Measurements from ENCODE around the gene UBE2L3.
"Not testable (repeated sequence)": the region's sequence is repeated elsewhere in the genome, so short reads cannot be mapped to it uniquely, and the experiment has no call there.

UBE2L3 gene

GRCh38 chr22:21603973-21604372 is 36.5 kb downstream of the UBE2L3 start:
- no peak for DNase-seq

GRCh38 chr22:21605887-21606564 is 38.5 kb downstream of the UBE2L3 start:
- no peak for DNase-seq

- no peak for DNase-seq
Measured at GRCh38 chr22:21606775-21607174, 39.3 kb downstream of the UBE2L3 start.

DNA sequence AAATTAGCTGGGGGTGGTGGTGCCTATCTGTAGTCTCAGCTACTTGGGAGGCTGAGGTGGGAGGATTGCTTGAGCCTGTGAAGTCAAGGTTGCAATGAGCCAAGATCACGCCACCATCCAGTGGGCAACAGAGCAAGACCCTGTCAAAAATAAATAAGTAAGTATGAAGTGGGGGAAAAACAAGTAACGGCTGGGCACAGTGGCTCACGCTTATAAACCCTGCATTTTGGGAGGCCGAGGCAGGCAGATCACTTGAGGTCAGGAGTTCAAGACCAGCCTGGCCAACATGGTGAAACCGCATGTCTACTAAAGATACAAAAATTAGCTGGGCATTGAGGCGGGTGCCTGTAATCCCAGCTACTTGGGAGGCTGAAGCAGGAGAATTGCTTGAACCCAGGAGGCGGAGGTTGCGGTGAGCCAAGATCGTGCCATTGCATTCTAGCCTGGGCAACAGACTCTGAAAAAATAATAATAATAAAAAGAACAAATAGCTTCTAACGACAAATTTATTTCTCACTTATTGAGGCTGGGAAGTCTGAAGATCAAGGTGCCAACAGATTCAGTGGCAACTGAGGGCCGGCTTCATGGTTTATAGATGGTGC is 42.1 kb downstream of the UBE2L3 start:
- not testable (repeated sequence) for DNase-seq

- no peak for DNase-seq
Measured at GRCh38 chr22:21611210-21611977, 43.9 kb downstream of the UBE2L3 start.

DNA sequence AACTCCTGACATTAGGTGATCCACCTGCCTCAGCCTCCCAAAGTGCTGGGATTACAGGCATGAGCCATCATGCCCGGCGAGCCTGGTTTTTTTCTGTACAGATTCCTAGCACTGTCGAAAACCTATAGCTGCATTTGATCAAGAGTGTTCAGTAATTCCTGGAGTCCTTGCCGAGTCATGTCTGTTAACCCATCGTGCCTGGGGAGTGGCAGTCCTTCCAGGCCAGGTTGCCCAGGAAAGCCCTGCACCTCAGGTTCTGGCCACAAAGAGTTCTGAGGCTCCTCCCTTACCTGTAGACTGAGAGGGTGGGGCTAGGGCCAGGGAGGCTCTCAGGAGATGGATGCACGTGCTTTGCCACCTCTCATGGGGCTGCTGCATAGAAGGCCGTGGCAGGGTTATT is 45.3 kb downstream of the UBE2L3 start:
- DNase-seq = no peak

DNA sequence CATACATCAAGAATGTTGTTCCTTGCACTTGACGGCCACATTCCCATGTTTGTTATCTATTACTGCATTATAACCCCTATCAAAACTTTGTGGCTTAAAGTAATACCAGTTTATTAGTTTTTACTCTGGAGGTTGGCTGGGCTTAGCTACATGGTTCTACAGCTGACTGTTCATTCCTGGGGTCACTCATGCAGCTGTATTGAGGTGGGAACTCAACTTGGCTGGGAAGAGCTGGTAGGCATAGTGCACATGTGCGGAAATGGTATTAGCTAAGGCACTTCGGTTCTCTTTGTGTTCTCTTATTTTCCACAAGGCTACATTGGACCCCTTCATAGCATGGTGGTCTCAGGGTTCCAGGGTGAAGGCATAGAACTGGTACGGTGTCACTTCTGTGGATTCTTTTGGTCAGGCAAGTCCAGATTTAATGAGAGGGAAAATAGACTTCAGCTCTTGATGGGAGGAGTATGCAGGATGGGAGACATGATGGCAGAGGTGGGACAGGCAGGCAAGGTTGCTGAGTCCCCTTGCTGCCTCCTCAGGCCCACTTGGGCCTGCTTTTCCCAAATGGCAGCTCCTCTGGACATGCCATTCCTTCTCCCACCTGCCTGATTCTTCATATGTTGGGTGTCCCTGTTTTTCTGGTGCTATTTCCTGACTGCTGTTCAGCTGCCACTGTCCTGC is 46.2 kb downstream of the UBE2L3 start:
- no peak for DNase-seq

DNA sequence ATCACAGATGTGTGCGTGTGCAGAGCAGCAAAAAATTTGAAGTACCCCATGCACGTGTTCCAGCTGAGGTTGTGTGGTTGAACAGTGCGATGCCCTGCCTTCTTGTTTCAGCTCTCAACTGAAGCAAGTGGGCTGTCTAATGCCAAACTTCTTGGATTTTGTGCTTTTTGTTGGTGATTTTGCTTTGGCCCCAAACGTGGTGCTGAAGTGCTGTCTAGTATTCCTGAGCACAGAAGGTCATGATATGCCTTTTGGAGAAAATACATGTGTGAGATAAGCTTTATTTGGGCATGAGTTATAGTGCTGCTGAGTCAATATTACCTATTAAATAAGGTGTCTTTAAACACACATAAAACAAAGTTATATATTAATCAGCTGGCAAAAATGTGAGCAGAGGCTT is 48.2 kb downstream of the UBE2L3 start:
- no peak for DNase-seq

DNA sequence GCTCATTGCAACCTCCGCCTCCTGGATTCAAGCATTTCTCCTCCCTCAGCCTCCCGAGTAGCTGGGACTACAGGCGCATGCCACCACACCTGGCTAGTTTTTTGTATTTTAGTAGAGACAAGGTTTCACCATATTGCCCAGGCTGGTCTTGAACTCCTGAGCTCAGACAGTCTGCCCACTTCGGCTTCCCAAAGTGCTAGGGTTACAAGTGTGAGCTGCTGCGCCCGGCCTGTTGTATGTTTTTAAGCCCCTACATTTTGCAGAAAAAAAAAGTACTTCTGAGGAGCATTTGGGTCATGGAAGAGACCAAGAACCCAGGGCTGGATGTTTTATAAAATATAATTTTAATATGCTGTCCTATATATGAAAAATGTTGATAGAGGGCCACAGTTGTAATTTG is 49.8 kb downstream of the UBE2L3 start:
- not testable (repeated sequence) for DNase-seq

DNA sequence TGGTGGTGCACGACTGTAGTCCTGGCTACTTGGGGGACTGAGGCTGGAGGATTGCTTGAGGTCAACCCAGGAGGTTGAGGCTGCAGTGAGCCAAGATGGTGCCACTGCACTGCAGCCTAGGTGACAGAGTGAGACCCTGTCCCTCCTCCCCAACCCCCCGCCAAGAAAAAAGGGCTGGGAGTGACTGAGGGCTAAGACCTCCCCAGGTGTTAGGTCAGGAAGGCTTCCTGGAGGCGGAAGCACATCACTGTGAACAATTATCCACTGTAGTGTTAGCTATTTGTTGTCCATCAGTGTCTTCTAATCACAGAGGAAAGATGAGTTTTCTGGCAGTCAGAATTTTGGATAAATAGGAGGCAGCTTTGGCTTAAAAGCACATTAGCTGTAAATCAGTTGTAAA is 53.5 kb downstream of the UBE2L3 start:
- no peak for DNase-seq

- no peak for DNase-seq
Measured at GRCh38 chr22:21622011-21622918, 54.8 kb downstream of the UBE2L3 start.

- DNase-seq = no peak
Measured at GRCh38 chr22:21622919-21623647, 55.6 kb downstream of the UBE2L3 start.

DNA sequence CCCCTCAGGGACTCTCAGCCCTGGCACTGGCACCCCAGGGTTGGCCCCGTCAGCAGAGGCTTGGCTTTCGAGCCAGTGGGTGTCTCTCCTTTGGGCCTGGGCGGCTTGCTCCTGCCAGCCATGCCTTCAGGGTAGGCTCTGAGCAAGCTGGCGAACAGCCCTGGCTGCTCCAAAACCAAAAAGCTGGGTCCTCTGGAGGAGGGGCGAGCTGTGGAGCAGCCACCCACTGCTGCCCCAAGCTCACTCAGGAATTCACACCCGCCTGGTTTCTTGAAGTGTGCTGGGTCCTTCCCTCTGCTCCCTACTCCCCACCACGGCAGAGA is 56.1 kb downstream of the UBE2L3 start:
- DNase-seq = no peak

DNA sequence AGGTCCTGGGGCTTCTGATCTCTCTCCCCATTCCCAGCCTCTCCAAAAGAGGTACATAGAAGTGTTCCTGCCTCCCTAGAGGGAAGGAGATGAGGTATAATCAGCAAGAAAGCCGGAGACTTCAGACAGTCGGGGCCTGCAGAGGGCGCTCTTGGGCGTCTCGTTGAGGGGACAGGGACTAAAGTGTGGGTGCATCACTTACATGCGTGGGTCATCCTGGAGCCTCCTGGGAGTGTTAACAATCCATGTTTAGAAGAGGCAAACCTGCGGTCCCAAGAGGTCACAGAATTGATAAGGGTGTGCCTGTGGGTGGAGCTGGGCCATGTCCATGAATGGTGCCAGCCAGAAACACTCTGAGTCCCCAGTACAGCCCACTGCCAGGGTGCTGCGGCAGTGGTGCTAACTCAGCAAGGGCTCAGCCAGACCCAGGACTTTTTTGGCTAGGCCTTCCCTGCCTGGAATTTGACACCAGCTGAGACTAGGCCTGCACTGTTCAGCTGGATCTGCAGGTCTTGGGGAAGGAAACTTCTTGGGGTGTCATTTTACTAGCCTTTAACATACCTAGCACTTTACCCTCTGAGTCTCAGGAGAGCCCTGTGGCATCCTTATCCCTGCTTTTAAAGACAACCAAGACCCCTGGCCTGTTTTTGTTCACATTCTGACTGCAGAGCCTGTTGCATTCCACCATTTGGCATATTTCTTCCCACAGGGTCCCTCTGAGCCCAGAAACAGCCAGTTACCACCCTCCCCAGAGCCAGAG is 56.8 kb downstream of the UBE2L3 start:
- peak; percentile 2 to 16 for DNase-seq

DNA sequence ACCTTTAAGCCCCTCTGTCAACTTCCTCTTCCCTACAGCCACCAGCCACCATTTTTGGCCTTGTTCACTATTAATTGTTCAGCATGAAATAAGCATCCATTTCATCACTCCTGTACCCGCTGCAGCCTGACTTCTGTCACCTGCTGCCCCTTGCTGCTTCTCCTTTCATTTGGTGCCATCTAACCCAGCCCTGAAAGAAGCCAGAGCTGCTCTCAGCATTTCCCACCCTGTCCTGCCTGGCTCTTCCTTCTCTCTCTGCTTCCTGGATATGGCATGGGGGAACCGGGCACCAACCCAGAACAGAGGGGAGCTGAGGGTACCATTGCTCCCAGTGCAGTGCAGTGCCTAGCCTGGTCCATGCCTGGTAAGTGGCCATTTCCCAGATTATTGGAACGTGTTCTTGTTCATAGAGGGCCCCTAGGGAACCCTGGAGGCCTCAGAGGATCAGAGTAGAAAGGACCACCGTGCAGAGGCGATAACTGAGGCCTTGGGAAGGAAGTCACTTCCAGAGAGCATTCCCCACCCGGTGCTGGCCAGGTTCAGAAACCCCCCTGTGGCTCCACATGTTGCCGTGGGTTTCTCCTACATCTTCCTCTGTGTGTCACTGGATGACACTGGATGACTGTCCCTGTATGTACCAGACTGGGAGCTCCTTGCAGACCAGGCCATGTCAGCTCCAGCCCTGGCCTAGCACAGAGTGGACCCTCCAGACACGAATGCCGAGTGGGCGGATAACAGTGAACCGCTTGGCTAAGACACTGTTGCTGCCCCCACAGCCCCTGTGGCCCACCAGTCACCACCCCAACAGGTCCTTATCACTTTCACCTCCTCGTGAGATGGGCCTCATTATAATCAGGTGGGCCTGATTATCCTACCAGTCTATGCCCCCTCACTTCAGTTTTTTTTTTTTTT is 57.6 kb downstream of the UBE2L3 start:
- DNase-seq = no peak

DNA sequence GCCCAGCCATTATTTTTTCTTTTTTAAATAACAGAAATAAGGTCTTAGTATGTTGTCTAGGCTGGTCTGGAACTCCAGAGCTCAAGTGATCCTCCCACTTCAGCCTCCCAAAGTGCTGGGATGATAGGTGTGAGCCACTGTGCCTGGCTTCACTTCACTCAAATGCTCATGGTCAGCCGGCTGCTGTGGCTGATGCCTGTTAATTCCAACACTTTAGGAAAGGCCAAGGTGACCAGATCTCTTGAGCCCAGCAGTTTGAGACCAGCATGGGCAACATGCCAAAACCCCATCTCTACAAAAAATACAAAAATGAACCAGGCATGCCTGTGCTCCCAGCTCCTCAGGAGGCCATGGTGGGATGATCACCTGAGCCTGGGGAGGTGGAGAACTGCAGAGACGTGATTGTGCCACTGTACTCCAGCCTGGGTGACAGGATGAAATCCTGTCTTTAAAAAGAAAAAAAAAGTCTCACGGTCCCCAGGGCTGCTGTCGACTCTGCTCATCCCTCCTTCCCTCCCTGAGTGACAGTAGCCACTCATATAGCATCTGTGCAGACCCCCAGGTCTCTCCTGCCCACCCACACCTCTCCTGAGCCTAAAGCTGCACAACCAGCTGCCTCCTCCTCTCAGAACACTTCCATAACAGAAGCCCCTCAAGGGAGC is 58.7 kb downstream of the UBE2L3 start:
- DNase-seq = no peak

DNA sequence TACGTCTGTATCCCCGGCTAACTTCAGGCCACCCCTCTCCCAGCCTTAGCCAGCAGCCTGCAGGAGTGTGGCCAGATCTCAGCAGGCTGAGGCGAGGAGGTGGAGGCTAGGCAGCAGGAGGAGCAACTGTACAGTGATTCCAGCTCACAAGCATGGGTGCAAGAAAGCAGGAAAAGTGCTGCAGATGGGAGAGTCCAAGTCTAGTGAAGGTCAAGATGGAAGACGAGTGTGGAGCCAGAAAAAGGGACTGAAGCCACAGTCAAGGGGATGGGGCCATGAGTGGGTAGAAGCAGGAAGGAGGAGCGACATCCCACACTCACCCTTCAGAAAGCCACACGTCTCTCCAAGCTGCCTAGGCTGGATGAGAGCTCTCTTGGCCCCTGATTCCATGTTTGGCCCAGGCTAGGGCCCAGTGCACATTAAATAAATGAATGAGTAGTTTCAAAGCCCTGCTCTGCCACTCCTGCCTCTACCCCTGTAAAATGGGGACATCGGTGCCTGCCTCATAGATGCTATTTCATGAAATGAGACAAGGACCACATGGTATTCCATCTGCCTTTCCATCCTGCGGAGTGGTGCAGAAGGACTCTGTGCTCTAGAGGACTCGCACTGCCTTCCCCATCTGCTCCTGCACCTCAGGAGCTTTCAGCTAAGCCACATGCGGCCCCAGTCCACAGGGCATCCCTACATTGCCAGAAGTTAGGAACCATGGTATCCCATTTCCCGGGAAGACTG is 59.4 kb downstream of the UBE2L3 start:
- DNase-seq = no peak

DNA sequence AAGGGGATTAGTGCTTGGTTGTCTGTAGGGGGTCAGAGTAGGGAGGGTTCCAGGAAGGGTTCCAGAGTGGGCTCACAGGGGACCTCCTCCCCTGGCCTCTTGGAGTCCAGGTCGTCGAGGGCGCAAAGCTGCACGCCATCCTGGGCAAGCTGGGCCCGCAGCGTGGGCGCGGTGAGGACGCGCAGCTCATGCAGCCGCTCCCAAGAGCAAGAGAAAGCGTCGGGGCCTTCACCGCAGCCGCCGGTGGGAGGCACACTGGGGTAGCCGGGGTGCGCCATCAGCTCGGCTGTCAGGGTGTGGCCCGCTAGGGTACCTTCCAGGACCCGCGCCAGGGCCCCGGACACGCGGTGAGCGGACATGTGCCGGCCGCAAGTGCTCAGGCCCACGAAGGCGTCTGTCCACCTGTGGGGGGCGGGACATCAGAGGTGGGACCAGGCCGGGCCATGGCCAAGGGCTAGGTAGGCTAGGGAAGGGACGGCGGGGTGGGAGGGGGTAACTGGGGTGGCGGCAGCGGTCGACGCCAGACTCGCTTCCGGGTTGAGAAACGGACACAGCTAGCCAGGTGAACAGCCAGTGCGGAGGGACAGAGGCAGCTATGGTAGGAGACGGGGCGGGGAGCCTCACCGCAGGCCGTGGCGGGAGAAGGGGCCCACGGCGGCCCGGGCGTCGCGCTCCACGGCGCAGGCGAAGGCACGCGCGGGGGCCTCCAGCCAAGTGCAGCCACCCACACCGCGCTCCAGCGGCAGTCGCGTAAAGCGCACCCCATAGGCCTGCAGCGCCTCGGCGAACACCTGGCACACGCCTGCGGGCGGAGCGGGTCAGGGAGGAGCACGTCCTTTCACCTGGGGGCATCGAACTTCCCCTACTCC is 61.1 kb downstream of the UBE2L3 start:
- DNase-seq = peak in 1 of 2 experiments; percentile 10
